ENCODE data around the gene PLCB1. TPM values are rescaled to one million over a fixed set of nuclear protein-coding genes. Genes with fewer than 3 reads are reported as not detected.

PLCB1 gene
- total RNA-seq, 1 experiment from 2014 or later, result 6.8 TPM

DNA sequence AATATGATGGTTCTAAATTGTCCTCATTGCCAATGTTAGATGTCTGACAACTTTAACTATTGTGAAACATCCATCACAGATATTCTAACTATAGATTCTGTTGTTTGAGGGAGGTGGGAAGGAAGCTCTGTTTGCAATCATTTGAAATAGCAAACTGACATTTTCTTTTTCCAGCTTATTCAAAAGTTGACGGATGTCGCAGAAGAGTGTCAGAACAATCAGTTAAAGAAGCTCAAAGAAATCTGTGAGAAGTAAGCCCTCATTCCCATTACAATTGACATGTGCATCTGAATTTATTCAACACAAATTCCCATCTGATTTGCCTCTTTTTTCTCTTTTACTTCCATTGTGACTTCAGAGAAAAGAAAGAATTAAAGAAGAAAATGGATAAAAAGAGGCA is 656.2 kb downstream of the PLCB1 start:
- H3K36me3 ChIP-seq (ENCODE audit: insufficient read depth, low read length, poor library complexity, severe bottlenecking), result no peaks in the 10 kb centered on the region
- intact Hi-C loops (cut with micrococcal nuclease; ENCODE audit: unreplicated experiment), result no loop called here
- H3K9me3 ChIP-seq (ENCODE audit: low read depth, low read length, poor library complexity, severe bottlenecking), result no peaks in the 10 kb centered on the region
- ChIA-PET POLR2A (ENCODE audit: low non-redundant PET) (interaction anchor here (0.6 kb wide), 1 partner anchor 1956 kb away, joined by 8 read pairs; no protein-coding TSS in a partner anchor), CTCF (no interaction called here)
- no peak overlapping the region for H3K27ac ChIP-seq (ENCODE audit: low read depth, low read length, poor library complexity, severe bottlenecking)
- no peaks in the 10 kb centered on the region for H3K4me1 ChIP-seq (ENCODE audit: insufficient read depth, low read length, poor library complexity, severe bottlenecking)
- H3K4me3 ChIP-seq (ENCODE audit: low read depth, low read length, poor library complexity, severe bottlenecking), result no peak overlapping the region
- DNase-seq (ENCODE audit: low spot score), result no peak
- H3K27me3 ChIP-seq (replicated peaks; ENCODE audit: insufficient read depth, low read depth, low read length, poor library complexity), result no peaks in the 10 kb centered on the region
- no TSS peak for BruUV-seq (replicated peaks)
- TF ChIP-seq, protein P1, sequence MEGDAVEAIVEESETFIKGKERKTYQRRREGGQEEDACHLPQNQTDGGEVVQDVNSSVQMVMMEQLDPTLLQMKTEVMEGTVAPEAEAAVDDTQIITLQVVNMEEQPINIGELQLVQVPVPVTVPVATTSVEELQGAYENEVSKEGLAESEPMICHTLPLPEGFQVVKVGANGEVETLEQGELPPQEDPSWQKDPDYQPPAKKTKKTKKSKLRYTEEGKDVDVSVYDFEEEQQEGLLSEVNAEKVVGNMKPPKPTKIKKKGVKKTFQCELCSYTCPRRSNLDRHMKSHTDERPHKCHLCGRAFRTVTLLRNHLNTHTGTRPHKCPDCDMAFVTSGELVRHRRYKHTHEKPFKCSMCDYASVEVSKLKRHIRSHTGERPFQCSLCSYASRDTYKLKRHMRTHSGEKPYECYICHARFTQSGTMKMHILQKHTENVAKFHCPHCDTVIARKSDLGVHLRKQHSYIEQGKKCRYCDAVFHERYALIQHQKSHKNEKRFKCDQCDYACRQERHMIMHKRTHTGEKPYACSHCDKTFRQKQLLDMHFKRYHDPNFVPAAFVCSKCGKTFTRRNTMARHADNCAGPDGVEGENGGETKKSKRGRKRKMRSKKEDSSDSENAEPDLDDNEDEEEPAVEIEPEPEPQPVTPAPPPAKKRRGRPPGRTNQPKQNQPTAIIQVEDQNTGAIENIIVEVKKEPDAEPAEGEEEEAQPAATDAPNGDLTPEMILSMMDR (conservative IDR thresholded peaks at IDR 0.05; ENCODE audit: low read depth, low read length), result no peak
- TF ChIP-seq EZH2 (IDR thresholded peaks at IDR 0.05; ENCODE audit: borderline replicate concordance, low read depth, low read length, poor library complexity, severe bottlenecking), result no peak

DNA sequence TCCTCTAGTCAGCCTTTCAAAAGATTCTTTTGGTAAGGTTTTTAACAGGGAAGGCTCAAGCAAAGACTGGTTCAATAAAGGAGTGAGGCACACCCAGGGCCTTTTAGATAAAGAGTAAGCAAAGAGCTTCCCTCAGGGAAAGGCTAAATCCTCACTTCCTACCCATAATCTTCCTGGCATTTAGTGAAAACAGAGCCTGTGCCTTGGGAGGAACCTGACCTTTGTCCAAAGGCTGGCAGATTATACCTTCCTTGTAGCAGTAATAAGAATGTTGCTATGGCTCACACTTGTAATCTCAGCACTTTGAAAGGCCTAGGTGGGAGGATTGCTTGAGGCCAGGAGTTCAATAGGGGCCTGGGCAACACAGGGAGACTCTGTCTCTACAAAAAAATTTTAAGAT is 656.8 kb downstream of the PLCB1 start:
- DNase-seq (ENCODE audit: low spot score), result no peak
- H3K27ac ChIP-seq (ENCODE audit: low read depth, low read length, poor library complexity, severe bottlenecking), result no peak overlapping the region
- TF ChIP-seq, protein P1 (conservative IDR thresholded peaks at IDR 0.05; ENCODE audit: low read depth, low read length), result no peak
- no peak for TF ChIP-seq EZH2 (IDR thresholded peaks at IDR 0.05; ENCODE audit: borderline replicate concordance, low read depth, low read length, poor library complexity, severe bottlenecking)
- no peak overlapping the region for H3K4me3 ChIP-seq (ENCODE audit: low read depth, low read length, poor library complexity, severe bottlenecking)
- POLR2A ChIA-PET (ENCODE audit: low non-redundant PET), result interaction anchor here (0.6 kb wide), 1 partner anchor 1956 kb away, joined by 8 read pairs; no protein-coding TSS in a partner anchor
- intact Hi-C loops (cut with micrococcal nuclease; ENCODE audit: unreplicated experiment), result no loop called here
- CTCF ChIA-PET, result no interaction called here
- BruUV-seq (replicated peaks), result no TSS peak
- H3K27me3 ChIP-seq (replicated peaks; ENCODE audit: insufficient read depth, low read depth, low read length, poor library complexity), result no peaks in the 10 kb centered on the region
- H3K4me1 ChIP-seq (ENCODE audit: insufficient read depth, low read length, poor library complexity, severe bottlenecking), result no peaks in the 10 kb centered on the region
- no peaks in the 10 kb centered on the region for H3K36me3 ChIP-seq (ENCODE audit: insufficient read depth, low read length, poor library complexity, severe bottlenecking)
- H3K9me3 ChIP-seq (ENCODE audit: low read depth, low read length, poor library complexity, severe bottlenecking), result no peaks in the 10 kb centered on the region

DNA sequence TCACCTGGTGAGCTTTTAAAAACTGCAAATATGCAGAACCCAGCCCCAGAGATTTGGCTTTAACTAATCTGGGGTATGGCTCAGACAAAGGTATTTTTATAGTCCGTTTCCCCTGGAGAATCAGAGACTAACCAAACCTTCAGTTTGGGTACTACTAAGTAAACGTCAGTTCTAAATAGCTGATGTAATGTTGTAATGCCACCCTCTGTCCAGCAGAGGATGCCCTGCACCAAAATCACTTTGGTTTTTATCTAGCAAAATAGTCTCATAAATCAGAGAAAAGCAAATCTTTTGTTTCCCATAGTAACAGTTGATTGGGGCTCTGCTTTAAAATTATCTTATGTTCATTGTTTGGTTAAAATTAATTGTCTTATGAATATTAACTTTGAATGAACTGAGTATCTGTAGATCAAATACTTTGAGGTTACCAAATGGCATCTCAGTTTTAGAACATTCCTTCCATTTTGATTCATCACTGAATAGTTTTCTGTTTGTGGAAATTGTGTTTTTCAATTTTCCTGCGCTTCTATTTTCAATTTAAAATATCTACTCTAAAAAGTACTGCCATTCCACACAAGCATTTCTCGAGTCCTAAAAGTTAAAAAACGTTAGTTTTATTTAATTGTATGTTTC is 658.5 kb downstream of the PLCB1 start:
- no peaks in the 10 kb centered on the region for H3K4me1 ChIP-seq (ENCODE audit: insufficient read depth, low read length, poor library complexity, severe bottlenecking)
- no TSS peak for BruUV-seq (replicated peaks)
- H3K27me3 ChIP-seq (replicated peaks; ENCODE audit: insufficient read depth, low read depth, low read length, poor library complexity), result no peaks in the 10 kb centered on the region
- no peaks in the 10 kb centered on the region for H3K9me3 ChIP-seq (ENCODE audit: low read depth, low read length, poor library complexity, severe bottlenecking)
- intact Hi-C loops (cut with micrococcal nuclease; ENCODE audit: unreplicated experiment), result loop anchor here (1.0 to 2.0 kb wide), 2 partner anchors 569 to 602 kb away; no protein-coding TSS in a partner anchor
- ChIA-PET POLR2A (ENCODE audit: low non-redundant PET) (interaction anchor here (0.6 kb wide), 1 partner anchor 12 kb away, joined by 3 read pairs; no protein-coding TSS in a partner anchor), CTCF (interaction anchor here (1.4 to 2.1 kb wide), 3 partner anchors 22 to 603 kb away, joined by 5 to 15 read pairs (median 8); no protein-coding TSS in a partner anchor)
- no peaks in the 10 kb centered on the region for H3K36me3 ChIP-seq (ENCODE audit: insufficient read depth, low read length, poor library complexity, severe bottlenecking)
- TF ChIP-seq, protein P1 (conservative IDR thresholded peaks at IDR 0.05; ENCODE audit: low read depth, low read length), result peak; percentile 92
- no peak for TF ChIP-seq EZH2 (IDR thresholded peaks at IDR 0.05; ENCODE audit: borderline replicate concordance, low read depth, low read length, poor library complexity, severe bottlenecking)
- DNase-seq (ENCODE audit: low spot score), result peak; percentile 62
- H3K4me3 ChIP-seq (ENCODE audit: low read depth, low read length, poor library complexity, severe bottlenecking), result no peak overlapping the region
- no peak overlapping the region for H3K27ac ChIP-seq (ENCODE audit: low read depth, low read length, poor library complexity, severe bottlenecking)
